Measurements from ENCODE around the gene EPHA10.

DNA sequence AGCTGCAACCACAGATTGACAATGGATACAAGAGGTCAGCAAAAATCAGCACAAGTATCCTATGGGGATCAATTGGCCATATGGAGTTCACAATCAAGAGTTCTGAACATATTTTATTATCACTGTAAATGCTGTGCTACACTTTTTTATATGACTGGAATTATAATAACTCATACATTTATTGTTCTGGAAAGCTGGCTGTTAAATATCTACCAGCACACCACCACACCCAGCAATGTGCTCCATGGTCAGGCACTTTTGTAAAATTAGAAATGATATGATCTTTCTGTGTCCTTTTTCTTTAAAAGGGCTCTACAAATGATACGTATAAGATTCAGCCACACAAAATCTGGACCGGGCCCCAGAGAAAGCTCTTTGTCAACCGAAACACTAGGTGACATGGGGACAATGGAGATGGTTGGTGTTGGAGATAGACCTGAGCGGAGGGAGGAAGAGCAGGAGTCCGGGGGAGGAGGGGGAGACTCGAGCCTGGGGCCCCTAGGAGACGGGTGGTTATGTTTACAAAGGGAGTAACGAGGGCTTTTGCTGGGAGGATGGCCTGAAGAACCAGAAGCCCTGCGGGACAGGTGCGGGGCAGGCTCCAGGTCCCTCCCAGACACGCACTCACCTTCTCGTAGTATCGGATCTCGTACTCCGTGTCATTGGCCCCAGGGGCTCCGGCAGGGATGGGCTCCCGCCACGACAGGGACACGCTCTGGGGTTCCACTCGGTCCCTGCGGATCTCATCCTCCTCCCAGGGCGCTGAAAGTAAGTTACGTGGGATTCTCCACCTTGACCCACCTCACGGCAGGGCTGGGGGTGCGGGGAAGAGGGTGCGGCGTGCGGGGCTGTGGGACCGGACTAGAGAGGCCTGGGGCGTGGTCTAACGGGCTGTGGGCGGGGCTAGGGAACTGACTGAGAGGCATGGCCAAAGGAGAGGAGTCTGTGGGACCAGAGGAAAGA is 30.0 kb downstream of the EPHA10 start:
- TF ChIP-seq, protein P1, sequence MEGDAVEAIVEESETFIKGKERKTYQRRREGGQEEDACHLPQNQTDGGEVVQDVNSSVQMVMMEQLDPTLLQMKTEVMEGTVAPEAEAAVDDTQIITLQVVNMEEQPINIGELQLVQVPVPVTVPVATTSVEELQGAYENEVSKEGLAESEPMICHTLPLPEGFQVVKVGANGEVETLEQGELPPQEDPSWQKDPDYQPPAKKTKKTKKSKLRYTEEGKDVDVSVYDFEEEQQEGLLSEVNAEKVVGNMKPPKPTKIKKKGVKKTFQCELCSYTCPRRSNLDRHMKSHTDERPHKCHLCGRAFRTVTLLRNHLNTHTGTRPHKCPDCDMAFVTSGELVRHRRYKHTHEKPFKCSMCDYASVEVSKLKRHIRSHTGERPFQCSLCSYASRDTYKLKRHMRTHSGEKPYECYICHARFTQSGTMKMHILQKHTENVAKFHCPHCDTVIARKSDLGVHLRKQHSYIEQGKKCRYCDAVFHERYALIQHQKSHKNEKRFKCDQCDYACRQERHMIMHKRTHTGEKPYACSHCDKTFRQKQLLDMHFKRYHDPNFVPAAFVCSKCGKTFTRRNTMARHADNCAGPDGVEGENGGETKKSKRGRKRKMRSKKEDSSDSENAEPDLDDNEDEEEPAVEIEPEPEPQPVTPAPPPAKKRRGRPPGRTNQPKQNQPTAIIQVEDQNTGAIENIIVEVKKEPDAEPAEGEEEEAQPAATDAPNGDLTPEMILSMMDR (IDR thresholded peaks at IDR 0.05): no peak
- no peak for TF ChIP-seq POLR2A (IDR thresholded peaks at IDR 0.05)

Data from testis (tissue), 2 donors.